IPS-15b (cell line): ENCODE results near the gene SPDEF.

ENCODE experiments used
- H3K27me3 ChIP-seq: one replicate; pipeline ENCODE4 v1.6.1; 2013; ENCODE audit warnings: low read length; ENCODE audit not compliant: control insufficient read depth, insufficient read depth
- H3K36me3 ChIP-seq: one replicate; pipeline ENCODE4 v1.6.1; 2013; ENCODE audit warnings: low read length; ENCODE audit not compliant: control insufficient read depth, insufficient read depth
- H3K4me1 ChIP-seq: one replicate; pipeline ENCODE4 v1.6.1; 2013; ENCODE audit warnings: mild to moderate bottlenecking, low read length; ENCODE audit not compliant: control insufficient read depth, insufficient read depth
- H3K4me3 ChIP-seq: one replicate; pipeline ENCODE4 v1.5.1; 2013; ENCODE audit warnings: low read depth, low read length
- H3K9ac ChIP-seq: one replicate; pipeline ENCODE4 v1.6.1; 2013; ENCODE audit warnings: low read depth, mild to moderate bottlenecking, low read length
- H3K9me3 ChIP-seq: one replicate; pipeline ENCODE4 v1.6.1; 2013; ENCODE audit warnings: mild to moderate bottlenecking, low read length; ENCODE audit not compliant: control insufficient read depth, insufficient read depth

SPDEF gene

GRCh38 chr6:34551720-34552119, 4.4 kb downstream of the SPDEF start:
- no peak overlapping the region for H3K4me3 ChIP-seq
- H3K9ac ChIP-seq, result no peak overlapping the region
- no peaks in the 10 kb centered on the region for H3K27me3 ChIP-seq
- H3K36me3 ChIP-seq, result no peaks in the 10 kb centered on the region
- no peaks in the 10 kb centered on the region for H3K4me1 ChIP-seq
- no peaks in the 10 kb centered on the region for H3K9me3 ChIP-seq

DNA sequence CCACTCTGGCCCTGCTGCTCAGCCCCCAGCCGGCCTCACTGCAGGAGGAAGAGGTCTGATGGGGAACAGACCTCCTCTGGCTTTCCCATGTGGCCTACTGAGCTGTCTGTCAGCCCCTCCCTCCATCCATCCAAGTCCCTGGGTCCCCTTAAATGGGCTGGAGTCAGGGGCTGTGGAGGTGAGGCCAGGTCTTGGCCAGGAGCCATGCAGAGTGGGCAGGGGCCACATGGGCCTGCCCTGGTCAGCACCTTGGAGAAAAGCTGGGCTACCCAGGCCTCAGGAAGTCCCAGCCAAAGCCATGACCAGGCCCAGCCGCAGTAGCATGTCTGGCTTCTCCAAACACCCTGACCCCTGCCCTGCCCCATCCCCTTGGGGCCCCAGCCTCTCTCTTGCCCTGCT, 6.3 kb downstream of the SPDEF start:
- Histone ChIP-seq H3K27me3 (no peaks in the 10 kb centered on the region), H3K4me3 (no peak overlapping the region), H3K9ac (no peak overlapping the region), H3K36me3 (no peaks in the 10 kb centered on the region), H3K9me3 (no peaks in the 10 kb centered on the region), H3K4me1 (no peaks in the 10 kb centered on the region)

- Histone ChIP-seq H3K4me3 (no peak overlapping the region), H3K36me3 (no peaks in the 10 kb centered on the region), H3K9ac (no peak overlapping the region), H3K9me3 (no peaks in the 10 kb centered on the region), H3K4me1 (no peaks in the 10 kb centered on the region), H3K27me3 (no peaks in the 10 kb centered on the region)
Measured at GRCh38 chr6:34549026-34549803, 6.9 kb downstream of the SPDEF start.

DNA sequence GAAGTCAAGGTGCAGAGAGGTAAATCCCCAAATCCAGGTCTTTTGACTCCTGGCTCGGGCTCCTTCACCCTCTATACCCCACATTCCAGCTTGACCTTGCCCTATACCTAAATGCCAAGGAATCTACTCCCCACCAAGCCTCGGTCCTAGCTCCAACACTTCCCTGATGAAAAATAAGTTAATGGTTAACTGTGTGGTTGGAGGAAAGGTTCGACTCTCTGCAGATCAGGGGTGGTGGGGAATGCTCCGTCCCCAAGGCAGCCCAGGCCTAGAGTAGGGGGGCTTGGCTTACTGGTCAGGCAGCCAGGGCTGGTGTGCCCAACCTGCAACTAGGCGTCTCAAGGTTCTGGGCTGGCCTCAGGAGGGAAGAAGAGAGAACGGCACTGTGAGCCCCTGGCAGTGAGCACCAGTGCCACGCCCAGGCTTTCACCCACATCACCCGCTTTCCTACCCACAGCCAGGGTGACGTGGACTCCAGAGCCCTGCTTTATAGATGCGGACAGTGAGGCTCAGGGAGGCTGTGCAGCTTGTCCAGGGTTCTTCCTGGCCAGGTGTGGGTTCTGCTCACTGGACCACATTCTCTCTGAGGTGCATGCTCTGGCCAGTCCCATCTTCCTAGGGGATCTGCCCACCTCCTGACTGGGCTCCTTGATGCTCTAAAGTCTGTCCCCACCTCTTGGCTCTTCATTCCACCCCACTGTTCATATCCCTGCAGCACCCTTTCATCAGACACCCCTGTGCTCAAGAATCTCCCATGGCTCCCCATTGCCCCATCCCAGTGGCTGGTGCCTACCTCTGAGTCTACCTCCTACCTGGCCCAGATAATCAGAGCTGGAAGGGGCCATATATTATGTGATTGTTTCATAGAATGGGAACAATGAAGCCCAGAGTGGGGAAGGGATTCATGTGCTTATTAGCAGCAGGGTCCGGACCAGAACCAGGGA, 8.2 kb downstream of the SPDEF start:
- Histone ChIP-seq H3K9me3 (no peaks in the 10 kb centered on the region), H3K4me3 (no peak overlapping the region), H3K4me1 (no peaks in the 10 kb centered on the region)

GRCh38 chr6:34546551-34547321, 9.4 kb downstream of the SPDEF start:
- no peaks in the 10 kb centered on the region for H3K9me3 ChIP-seq
- H3K9ac ChIP-seq, result no peak overlapping the region
- H3K4me3 ChIP-seq, result no peak overlapping the region
- no peaks in the 10 kb centered on the region for H3K36me3 ChIP-seq
- no peaks in the 10 kb centered on the region for H3K4me1 ChIP-seq
- H3K27me3 ChIP-seq, result no peaks in the 10 kb centered on the region

More for the DNA sequence above, 8.2 kb downstream of the SPDEF start:
- H3K9ac ChIP-seq, result no peak overlapping the region
- H3K36me3 ChIP-seq, result no peaks in the 10 kb centered on the region
- H3K27me3 ChIP-seq, result no peaks in the 10 kb centered on the region

GRCh38 chr6:34544776-34545471, 11.2 kb downstream of the SPDEF start:
- no peaks in the 10 kb centered on the region for H3K4me1 ChIP-seq
- H3K9me3 ChIP-seq, result no peaks in the 10 kb centered on the region
- no peaks in the 10 kb centered on the region for H3K36me3 ChIP-seq
- no peaks in the 10 kb centered on the region for H3K27me3 ChIP-seq
- no peak overlapping the region for H3K4me3 ChIP-seq
- H3K9ac ChIP-seq, result no peak overlapping the region

DNA sequence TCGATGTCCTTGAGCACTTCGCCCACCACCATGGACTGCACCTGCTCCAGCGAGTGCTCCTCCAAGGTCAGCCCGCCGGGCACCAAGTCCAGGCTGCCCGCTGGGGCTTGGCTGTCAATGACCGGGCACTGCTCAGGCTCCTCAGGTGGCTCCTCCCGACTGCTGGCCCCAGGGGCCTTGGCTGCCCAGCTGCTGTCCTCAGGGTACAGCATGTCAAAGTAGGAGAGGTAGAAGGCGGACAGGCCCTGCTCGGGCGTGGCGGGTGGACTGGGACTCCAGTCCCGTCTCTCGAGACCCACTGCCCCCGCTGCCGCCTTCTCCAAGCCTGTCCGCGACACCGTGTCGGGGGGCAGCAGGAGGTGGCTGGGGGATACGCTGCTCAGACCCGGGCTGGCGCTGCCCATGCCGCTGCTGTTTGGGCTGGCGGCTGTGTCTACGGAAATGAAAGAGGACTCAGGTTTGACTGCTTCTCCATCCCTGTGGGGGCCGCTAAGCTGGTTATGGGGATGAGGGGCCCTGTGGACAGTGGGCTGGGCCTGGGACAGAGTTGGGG, 12.0 kb downstream of the SPDEF start:
- H3K9me3 ChIP-seq, result no peaks in the 10 kb centered on the region
- no peak overlapping the region for H3K9ac ChIP-seq
- no peaks in the 10 kb centered on the region for H3K36me3 ChIP-seq
- peaks cover 2% of the 10 kb centered on the region for H3K4me1 ChIP-seq
- no peaks in the 10 kb centered on the region for H3K27me3 ChIP-seq
- no peak overlapping the region for H3K4me3 ChIP-seq

DNA sequence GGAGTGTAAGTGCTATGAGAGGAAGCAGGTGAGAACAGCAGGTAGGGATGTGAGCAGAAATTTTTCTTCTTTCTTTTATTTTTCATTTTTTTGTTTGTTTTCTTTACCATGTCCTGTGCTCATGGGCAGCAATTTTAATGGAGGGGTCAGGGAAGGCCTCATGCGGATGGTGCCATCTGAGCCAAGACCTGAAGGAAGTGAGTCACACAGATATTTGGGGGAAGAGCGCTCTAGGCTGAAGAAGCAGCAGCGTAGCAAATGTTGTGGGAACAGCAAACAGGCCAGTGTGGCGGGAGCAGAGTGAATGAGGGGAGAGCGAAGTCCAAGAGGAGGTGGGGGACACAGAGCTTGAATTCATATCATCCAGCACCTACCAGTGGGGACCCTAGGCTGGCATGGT, 12.7 kb downstream of the SPDEF start:
- H3K9me3 ChIP-seq, result no peaks in the 10 kb centered on the region
- no peaks in the 10 kb centered on the region for H3K27me3 ChIP-seq
- no peaks in the 10 kb centered on the region for H3K36me3 ChIP-seq
- H3K9ac ChIP-seq, result no peak overlapping the region
- H3K4me3 ChIP-seq, result no peak overlapping the region
- peaks cover 2% of the 10 kb centered on the region for H3K4me1 ChIP-seq

- H3K36me3 ChIP-seq, result no peaks in the 10 kb centered on the region
- no peak overlapping the region for H3K9ac ChIP-seq
- peaks cover 2% of the 10 kb centered on the region for H3K4me1 ChIP-seq
- H3K4me3 ChIP-seq, result no peak overlapping the region
- no peaks in the 10 kb centered on the region for H3K9me3 ChIP-seq
- H3K27me3 ChIP-seq, result no peaks in the 10 kb centered on the region
Measured at GRCh38 chr6:34540841-34541240, 15.3 kb downstream of the SPDEF start.

DNA sequence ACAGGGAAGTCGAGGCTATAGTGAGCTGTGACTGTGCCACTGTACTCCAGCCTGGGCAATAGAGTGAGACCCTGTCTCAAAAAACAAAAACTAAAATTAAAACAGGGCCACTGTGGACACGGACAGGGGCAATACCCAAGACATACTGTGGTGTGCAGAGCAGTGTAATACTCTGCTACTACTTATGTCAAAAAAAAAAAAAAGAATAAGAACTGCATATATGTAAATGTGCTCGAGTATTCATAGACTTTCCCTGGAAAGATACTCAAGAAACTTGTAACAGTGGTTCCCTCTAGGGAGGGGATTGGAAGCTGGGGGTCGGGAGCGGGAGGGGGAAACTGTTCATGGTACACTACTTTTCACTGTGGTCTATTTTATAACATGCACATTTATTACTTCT, 15.9 kb downstream of the SPDEF start:
- Histone ChIP-seq H3K27me3 (no peaks in the 10 kb centered on the region), H3K4me1 (peaks cover 2% of the 10 kb centered on the region), H3K9me3 (no peaks in the 10 kb centered on the region), H3K9ac (no peak overlapping the region), H3K36me3 (no peaks in the 10 kb centered on the region), H3K4me3 (no peak overlapping the region)

GRCh38 chr6:34539181-34539580, 16.9 kb downstream of the SPDEF start:
- Histone ChIP-seq H3K9ac (no peak overlapping the region), H3K36me3 (no peaks in the 10 kb centered on the region)

More at GRCh38 chr6:34539181-34539580, 16.9 kb downstream of the SPDEF start:
- no peak overlapping the region for H3K4me3 ChIP-seq
- no peaks in the 10 kb centered on the region for H3K9me3 ChIP-seq
- no peaks in the 10 kb centered on the region for H3K27me3 ChIP-seq
- H3K4me1 ChIP-seq, result peaks cover 2% of the 10 kb centered on the region
